PC-3 (cell line): ENCODE measurements around the gene FAM135A. TPM values are rescaled to one million over a fixed set of nuclear protein-coding genes. Genes with fewer than 3 reads are reported as not detected.

Experiments
- ATAC-seq: fragments of 200-7000 bp; cut with Tn5 transposase; 2 replicates; pipeline ENCODE4 v1.9.1; 2020; ENCODE audit warnings: mild to moderate bottlenecking, moderate library complexity
- BruUV-seq: library from RNA; stranded (reverse); fragments of 400-500 nt; replicated peaks from 2 replicates; lab custom pipeline; 2021; lab: Mats Ljungman, UMichigan
- CTCF ChIA-PET: fragments of 300-600 bp; sonication (Branson Sonifier 250); formaldehyde crosslinking; loops from one replicate; lab custom pipeline; 2022; ENCODE audit warnings: antibody characterized with exemption; lab: Charles Lee
- POLR2A ChIA-PET: fragments of 300-600 bp; sonication (Branson Sonifier 250); formaldehyde crosslinking; loops from one replicate; lab custom pipeline; 2022; ENCODE audit warnings: antibody characterized with exemption; ENCODE audit not compliant: unreplicated experiment; lab: Charles Lee
- DNase-seq: peaks from one replicate; pipeline ENCODE4 v3.0.0-alpha.2; 2015
- H2AFZ ChIP-seq: fragments of 300-600 bp; sonication (generic); 2 replicates; pipeline ENCODE4 v1.6.0; 2016; ENCODE audit warnings: antibody characterized with exemption, low read length
- H3F3A ChIP-seq: fragments of 300-600 bp; sonication (generic); one replicate; pipeline ENCODE4 v1.6.0; 2017; ENCODE audit warnings: antibody characterized with exemption, low read length, control low read depth, mild to moderate bottlenecking; ENCODE audit not compliant: unreplicated experiment
- H3K27ac ChIP-seq: fragments of 300-600 bp; sonication (generic); 2 replicates; pipeline ENCODE4 v1.5.1; 2016; ENCODE audit warnings: mild to moderate bottlenecking, low read length
- H3K27me3 ChIP-seq: fragments of 300-600 bp; sonication (generic); 2 replicates; pipeline ENCODE4 v1.6.1; 2016; ENCODE audit warnings: low read length, mixed read lengths
- H3K36me3 ChIP-seq: fragments of 300-600 bp; sonication (generic); 2 replicates; pipeline ENCODE4 v1.6.1; 2016; ENCODE audit warnings: low read depth, mixed run types, low read length, mixed read lengths
- H3K4me1 ChIP-seq: fragments of 300-600 bp; sonication (generic); 2 replicates; pipeline ENCODE4 v1.5.1; 2016; ENCODE audit warnings: low read length; ENCODE audit not compliant: insufficient read depth
- H3K4me2 ChIP-seq: fragments of 300-600 bp; sonication (generic); 2 replicates; pipeline ENCODE4 v1.6.0; 2016; ENCODE audit warnings: low read length
- H3K4me3 ChIP-seq: fragments of 300-600 bp; sonication (generic); 2 replicates; pipeline ENCODE4 v1.5.1; 2016; ENCODE audit warnings: mild to moderate bottlenecking, low read length, mixed read lengths
- H3K79me2 ChIP-seq: fragments of 300-600 bp; sonication (generic); 2 replicates; pipeline ENCODE4 v1.6.1; 2017; ENCODE audit warnings: low read length, mixed read lengths
- H3K9ac ChIP-seq: fragments of 300-600 bp; sonication (generic); 2 replicates; pipeline ENCODE4 v1.6.0; 2016; ENCODE audit warnings: mild to moderate bottlenecking, low read length
- H3K9me2 ChIP-seq: fragments of 300-600 bp; sonication (generic); replicated peaks from 2 replicates; pipeline ENCODE4 v1.6.1; 2016; ENCODE audit warnings: mixed run types, low read length, mixed read lengths
- H3K9me3 ChIP-seq: fragments of 300-600 bp; sonication (generic); 2 replicates; pipeline ENCODE4 v1.6.1; 2016; ENCODE audit warnings: low read length, mixed read lengths
- H4K20me1 ChIP-seq: fragments of 300-600 bp; sonication (generic); 2 replicates; pipeline ENCODE4 v1.6.1; 2016; ENCODE audit warnings: low read length, mixed read lengths
- CTCF ChIP-seq: fragments of 300-600 bp; sonication (generic); conservative IDR thresholded peaks from 2 replicates; pipeline ENCODE4 v1.5.1; 2017; ENCODE audit warnings: antibody characterized with exemption, low read depth, mild to moderate bottlenecking, low read length
- EZH2 ChIP-seq: fragments of 300-600 bp; sonication (generic); IDR thresholded peaks from one replicate; pipeline ENCODE4 v1.6.1; 2017; ENCODE audit warnings: antibody characterized with exemption, mild to moderate bottlenecking, low read length; ENCODE audit not compliant: unreplicated experiment
- EZH2phosphoT487 ChIP-seq: fragments of 300-600 bp; sonication (generic); IDR thresholded peaks from 2 replicates; pipeline ENCODE4 v1.6.1; 2018; ENCODE audit warnings: mild to moderate bottlenecking, antibody characterized with exemption, low read length, borderline replicate concordance
- intact Hi-C: fragments of 100-400 bp; cut with micrococcal nuclease; formaldehyde crosslinking; loops from 2 replicates; pipeline ENCODE4 v1.9.0; 2023
- total RNA-seq: library from RNA; depleted of rRNA; stranded (reverse); fragments of >200 nt; gene quantifications from 2 replicates; pipeline ENCODE4 v1.2.3, GENCODE V29; 2014

The FAM135A gene
- total RNA-seq, 1 experiment from 2014 or later: 18.1 TPM

- Histone ChIP-seq H3K9me3 (no peaks in the 10 kb centered on the region), H3K4me2 (no peak overlapping the region), H3F3A (no peaks in the 10 kb centered on the region), H3K4me3 (no peak overlapping the region), H3K9ac (no peak overlapping the region), H2AFZ (no peak overlapping the region), H4K20me1 (no peaks in the 10 kb centered on the region), H3K4me1 (peaks cover 8% of the 10 kb centered on the region; the same call in 1 of the 2 replicates), H3K79me2 (peaks cover 15% of the 10 kb centered on the region), H3K27ac (no peak overlapping the region), H3K27me3 (no peaks in the 10 kb centered on the region), H3K36me3 (no peaks in the 10 kb centered on the region), H3K9me2 (no peaks in the 10 kb centered on the region)
- CTCF ChIA-PET: no interaction called here
- intact Hi-C loops: no loop called here
- ATAC-seq (no peak), DNase-seq (no peak)
- POLR2A ChIA-PET: no interaction called here
- TF ChIP-seq CTCF (no peak), EZH2 (no peak), EZH2phosphoT487 (no peak)
- no TSS peak for BruUV-seq
These were observed 150.2 kb downstream of the FAM135A start for GRCh38 chr6:70563530-70563929.

GRCh38 chr6:70566751-70567382 lies 153.6 kb downstream of the FAM135A start, which contains the start of gene SDHAF4:
TSS of gene SDHAF4 (plus strand) at chr6:70566930. CDS start at chr6:70566941, 11 bp downstream.
- ATAC-seq (peak; percentile 96), DNase-seq (peak; percentile 84)
- no peaks in the 10 kb centered on the region for H3K9me2 ChIP-seq
- H3K4me1 ChIP-seq: peaks cover 8% of the 10 kb centered on the region; the same call in 1 of the 2 replicates
- no peaks in the 10 kb centered on the region for H3K9me3 ChIP-seq
- H3K79me2 ChIP-seq: peaks cover 17% of the 10 kb centered on the region
- ChIA-PET CTCF (no interaction called here), POLR2A (interaction anchor here (0.6 kb wide), 1 partner anchor 312 kb away, joined by 3 read pairs; no protein-coding TSS in a partner anchor)
- H3K36me3 ChIP-seq: no peaks in the 10 kb centered on the region
- BruUV-seq: TSS peak; percentile 49
- H3K27me3 ChIP-seq: no peaks in the 10 kb centered on the region
- TF ChIP-seq CTCF (no peak), EZH2 (no peak), EZH2phosphoT487 (no peak)
- peak within 1 kb of the TSS; percentile 95 for H2AFZ ChIP-seq
- intact Hi-C loops: loop anchor here (5.0 kb wide), 2 partner anchors 100 to 120 kb away; partner anchors contain the start of gene SMAP1
- peak within 1 kb of the TSS; percentile 97 for H3K4me2 ChIP-seq
- H3F3A ChIP-seq: no peaks in the 10 kb centered on the region
- no peaks in the 10 kb centered on the region for H4K20me1 ChIP-seq
- peak within 1 kb of the TSS; percentile 85 for H3K4me3 ChIP-seq
- peak within 1 kb of the TSS; percentile 96 for H3K9ac ChIP-seq
- peak within 1 kb of the TSS; percentile 43 for H3K27ac ChIP-seq

GRCh38 chr6:70574643-70575042 lies 161.3 kb downstream of the FAM135A start:
- no peak for DNase-seq
- intact Hi-C loops: no loop called here
- Histone ChIP-seq H3K9me2 (no peaks in the 10 kb centered on the region), H3K27ac (no peak overlapping the region), H3K4me1 (no peaks in the 10 kb centered on the region), H3K4me3 (no peak overlapping the region), H3K9ac (no peak overlapping the region), H3K27me3 (no peaks in the 10 kb centered on the region), H3K36me3 (no peaks in the 10 kb centered on the region), H3K4me2 (no peak overlapping the region), H3K79me2 (no peaks in the 10 kb centered on the region), H2AFZ (no peak overlapping the region), H3K9me3 (no peaks in the 10 kb centered on the region), H4K20me1 (no peaks in the 10 kb centered on the region), H3F3A (no peaks in the 10 kb centered on the region)
- POLR2A ChIA-PET: no interaction called here
- TF ChIP-seq CTCF (no peak), EZH2 (no peak), EZH2phosphoT487 (no peak)
- CTCF ChIA-PET: no interaction called here
- BruUV-seq: no TSS peak
- no peak for ATAC-seq
